SK-N-SH (cell line): ENCODE measurements around the gene PSME2. TPM values are rescaled to one million over a fixed set of nuclear protein-coding genes. Genes with fewer than 3 reads are reported as not detected.

ENCODE experiments used
- CTCF ChIA-PET: fragments of 300-600, 350-600 bp; formaldehyde crosslinking; extraction: SDS; loops from one replicate; lab custom pipeline; 2021; lab: Yijun Ruan, JAX
- POLR2A ChIA-PET: fragments of 350-600 bp; sonication (Branson Sonifier 250); formaldehyde crosslinking; extraction: SDS; loops from one replicate; lab custom pipeline; 2020; ENCODE audit warnings: antibody characterized with exemption, inconsistent platforms; lab: Yijun Ruan, JAX
- DNase-seq: peaks from one replicate; pipeline ENCODE4 v3.0.0; 2012
- H2AFZ ChIP-seq: fragments of 200-600 bp; sonication (generic); 2 replicates; pipeline ENCODE4 v1.8.1; 2016; ENCODE audit warnings: antibody characterized with exemption, mild to moderate bottlenecking, low read depth
- H3F3A ChIP-seq: fragments of 200-600 bp; sonication (generic); replicated peaks from 2 replicates; pipeline ENCODE3; 2016; ENCODE audit warnings: antibody characterized with exemption, mild to moderate bottlenecking; ENCODE audit not compliant: insufficient read depth
- H3K27ac ChIP-seq, 2 experiments: fragments of 200-500 bp in 1 of 2; fragments of 200-600 bp in 1 of 2; sonication (Bioruptor generic) in 1 of 2; sonication (generic), shearing (Covaris generic) in 1 of 2; 2 replicates each; pipeline versions ENCODE4 v1.5.1 to v1.6.1; 2014 to 2016; ENCODE audit warnings: low read depth in 2 of 2, inconsistent platforms in 1 of 2, low read length in 1 of 2, mild to moderate bottlenecking in 1 of 2, mixed read lengths in 1 of 2
- H3K27me3 ChIP-seq: fragments of 200-600 bp; sonication (generic), shearing (Covaris generic); 2 replicates; pipeline ENCODE4 v1.6.1; 2016; ENCODE audit warnings: mixed run types; ENCODE audit not compliant: insufficient read depth
- H3K36me3 ChIP-seq, 2 experiments: fragments of 200-500 bp in 1 of 2; fragments of 200-600 bp in 1 of 2; sonication (Bioruptor generic) in 1 of 2; sonication (generic) in 1 of 2; replicated peaks in 1 of 2; 2 replicates each; pipeline versions ENCODE3 to v1.5.1; 2014 to 2016; ENCODE audit warnings: low read length in 1 of 2, mild to moderate bottlenecking in 1 of 2; ENCODE audit not compliant: insufficient read depth in 2 of 2, control insufficient read depth in 1 of 2
- H3K4me1 ChIP-seq, 2 experiments: fragments of 200-500 bp in 1 of 2; fragments of 200-600 bp in 1 of 2; sonication (Bioruptor generic) in 1 of 2; sonication (generic), shearing (Covaris generic) in 1 of 2; 2 replicates each; pipeline versions ENCODE4 v1.5.1 to v1.6.1; 2014 to 2016; ENCODE audit warnings: low read depth in 1 of 2, low read length in 1 of 2, mixed run types in 1 of 2; ENCODE audit not compliant: insufficient read depth in 2 of 2, control insufficient read depth in 1 of 2
- H3K4me2 ChIP-seq: fragments of 200-600 bp; sonication (generic), shearing (Covaris generic); 2 replicates; pipeline ENCODE4 v1.6.1; 2017; ENCODE audit warnings: mixed run types
- H3K4me3 ChIP-seq, 2 experiments: fragments of 200-500 bp in 1 of 2; fragments of 200-600 bp in 1 of 2; sonication (Bioruptor generic) in 1 of 2; sonication (generic), shearing (Covaris generic) in 1 of 2; 2 replicates each; pipeline versions ENCODE4 v1.5.1 to v1.8.1; 2014 to 2016; ENCODE audit warnings: low read depth in 2 of 2, inconsistent platforms in 1 of 2, low read length in 1 of 2, mild to moderate bottlenecking in 1 of 2, mixed read lengths in 1 of 2, moderate library complexity in 1 of 2
- H3K79me2 ChIP-seq: fragments of 200-600 bp; sonication (generic); 2 replicates; pipeline ENCODE4 v1.8.1; 2017; ENCODE audit warnings: mild to moderate bottlenecking; ENCODE audit not compliant: insufficient read depth
- H3K9ac ChIP-seq: fragments of 200-600 bp; sonication (generic); 2 replicates; pipeline ENCODE4 v1.6.1; 2017; ENCODE audit warnings: mixed run types
- H3K9me2 ChIP-seq: fragments of 200-600 bp; sonication (generic); 2 replicates; pipeline ENCODE4 v1.6.1; 2017; ENCODE audit warnings: mixed run types
- H3K9me3 ChIP-seq: fragments of 200-600 bp; sonication (generic); 2 replicates; pipeline ENCODE4 v1.6.1; 2017; ENCODE audit warnings: mixed run types, mild to moderate bottlenecking, moderate library complexity
- H4K20me1 ChIP-seq: fragments of 200-600 bp; sonication (generic); 2 replicates; pipeline ENCODE4 v1.6.1; 2017; ENCODE audit warnings: mild to moderate bottlenecking, mixed run types; ENCODE audit not compliant: insufficient read depth
- CHD2 ChIP-seq: fragments of 150-350 bp; IDR thresholded peaks from 2 replicates; pipeline ENCODE4 v1.6.1; 2018; ENCODE audit warnings: low read length; ENCODE audit not compliant: partially characterized antibody
- EP300 ChIP-seq, 2 experiments: IDR thresholded peaks; 2 replicates each; pipeline versions ENCODE4 v1.4.0 to v1.6.1; 2012; ENCODE audit warnings: borderline replicate concordance in 1 of 2, low read depth in 1 of 2, low read length in 1 of 2
- GABPA ChIP-seq: IDR thresholded peaks from 2 replicates; pipeline ENCODE4 v1.4.0; 2012; ENCODE audit warnings: low read depth, mild to moderate bottlenecking
- GATA2 ChIP-seq: sonication (generic); formaldehyde crosslinking; IDR thresholded peaks from 2 replicates; pipeline ENCODE4 v1.5.0; 2020; ENCODE audit warnings: mild to moderate bottlenecking, missing genetic modification reagents
- JUND ChIP-seq: IDR thresholded peaks from 2 replicates; pipeline ENCODE4 v1.4.0; 2012
- MEF2A ChIP-seq: IDR thresholded peaks from 2 replicates; pipeline ENCODE4 v1.4.0; 2012; ENCODE audit warnings: low read depth, borderline replicate concordance
- MXI1 ChIP-seq: IDR thresholded peaks from 2 replicates; pipeline ENCODE4 v1.6.1; 2012; ENCODE audit warnings: mild to moderate bottlenecking, low read depth, low read length, improper control_type of control experiment
- NFIC ChIP-seq: IDR thresholded peaks from 2 replicates; pipeline ENCODE4 v1.4.0; 2012; ENCODE audit warnings: borderline replicate concordance
- NRF1 ChIP-seq: IDR thresholded peaks from 2 replicates; pipeline ENCODE4 v1.6.1; 2012; ENCODE audit warnings: low read depth, mild to moderate bottlenecking, low read length
- PBX3 ChIP-seq: IDR thresholded peaks from 2 replicates; pipeline ENCODE4; 2012
- RAD21 ChIP-seq: IDR thresholded peaks from 2 replicates; pipeline ENCODE4 v1.6.1; 2012; ENCODE audit warnings: mild to moderate bottlenecking, low read length
- RXRA ChIP-seq: IDR thresholded peaks from 2 replicates; pipeline ENCODE4 v1.4.0; 2012; ENCODE audit warnings: low read depth, mild to moderate bottlenecking, borderline replicate concordance
- SIN3A ChIP-seq: IDR thresholded peaks from 2 replicates; pipeline ENCODE4 v1.6.1; 2012; ENCODE audit warnings: low read depth, mild to moderate bottlenecking, low read length, moderate library complexity, borderline replicate concordance
- TAF1 ChIP-seq: IDR thresholded peaks from 2 replicates; pipeline ENCODE4 v1.6.1; 2012; ENCODE audit warnings: low read depth, mild to moderate bottlenecking, low read length, moderate library complexity, borderline replicate concordance
- ZBTB33 ChIP-seq: IDR thresholded peaks from 2 replicates; pipeline ENCODE4 v1.4.0; 2012; ENCODE audit warnings: low read depth, borderline replicate concordance
- WGBS: methylation state at CpG from one replicate; pipeline ENCODE4 v1.1.6; 2017; ENCODE audit warnings: low lambda C conversion rate; 5-methylcytosine and 5-hydroxymethylcytosine counted together
- polyA plus RNA-seq, 3 experiments: library from polyadenylated mRNA; depleted of rRNA; stranded (reverse); fragments of >200 nt; gene quantifications; 2 replicates each; pipeline ENCODE4 v1.2.3, GENCODE V29; 2012
- TF ChIP-seq, protein P1 (sequence below): fragments of 200-600 bp; sonication (generic); IDR thresholded peaks from 2 replicates; pipeline ENCODE4 v1.6.1; 2017; ENCODE audit warnings: antibody characterized with exemption, mild to moderate bottlenecking, moderate library complexity

PSME2 gene
- polyA plus RNA-seq, 1 of the 3 experiments (the other 2 are of a cell fraction) = 147 TPM

DNA sequence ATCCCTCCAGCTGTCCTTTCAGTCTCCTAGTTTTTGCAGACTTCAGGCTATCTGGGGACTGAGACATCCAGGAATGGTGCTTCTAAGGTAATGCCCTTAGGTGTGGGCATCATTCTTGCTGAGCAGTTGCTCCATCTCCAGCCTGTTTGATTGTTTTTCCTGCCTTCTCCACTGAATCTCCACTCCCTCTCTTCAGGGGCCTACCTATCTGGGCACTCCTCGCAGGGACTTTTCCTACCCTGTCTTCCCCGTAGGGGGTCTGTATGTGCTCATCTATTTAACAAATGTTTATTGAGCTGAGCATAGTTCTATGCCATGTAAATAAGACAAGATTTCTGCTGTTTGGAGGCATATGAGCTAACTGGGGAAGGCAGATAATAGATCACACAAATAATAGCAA, 13.4 kb downstream of the PSME2 start:
- CTCF ChIA-PET = interaction anchor here (0.7 to 2.6 kb wide), 4 partner anchors 16 to 790 kb away, joined by 3 to 13 read pairs (median 3); partner anchors contain the start of gene IRF9

More for the DNA sequence above, 13.4 kb downstream of the PSME2 start:
- TF ChIP-seq NRF1 = no peak
- no peak for TF ChIP-seq MXI1
- no peak for TF ChIP-seq RXRA
- no peak for TF ChIP-seq EP300 (IDR thresholded peaks at IDR 0.05; ENCODE audit: borderline replicate concordance in 1 of 2, low read depth in 1 of 2, low read length in 1 of 2)
- no peak for TF ChIP-seq JUND
- TF ChIP-seq CHD2 = no peak
- no peak for TF ChIP-seq NFIC
- no peak for TF ChIP-seq GATA2 (CRISPR knock-in tag)
- no peak for TF ChIP-seq TAF1
- TF ChIP-seq SIN3A = no peak
- TF ChIP-seq MEF2A = no peak
- no peak for TF ChIP-seq GABPA
- TF ChIP-seq ZBTB33 = no peak
- TF ChIP-seq PBX3 = no peak
- no peak for TF ChIP-seq RAD21
- TF ChIP-seq, protein P1, sequence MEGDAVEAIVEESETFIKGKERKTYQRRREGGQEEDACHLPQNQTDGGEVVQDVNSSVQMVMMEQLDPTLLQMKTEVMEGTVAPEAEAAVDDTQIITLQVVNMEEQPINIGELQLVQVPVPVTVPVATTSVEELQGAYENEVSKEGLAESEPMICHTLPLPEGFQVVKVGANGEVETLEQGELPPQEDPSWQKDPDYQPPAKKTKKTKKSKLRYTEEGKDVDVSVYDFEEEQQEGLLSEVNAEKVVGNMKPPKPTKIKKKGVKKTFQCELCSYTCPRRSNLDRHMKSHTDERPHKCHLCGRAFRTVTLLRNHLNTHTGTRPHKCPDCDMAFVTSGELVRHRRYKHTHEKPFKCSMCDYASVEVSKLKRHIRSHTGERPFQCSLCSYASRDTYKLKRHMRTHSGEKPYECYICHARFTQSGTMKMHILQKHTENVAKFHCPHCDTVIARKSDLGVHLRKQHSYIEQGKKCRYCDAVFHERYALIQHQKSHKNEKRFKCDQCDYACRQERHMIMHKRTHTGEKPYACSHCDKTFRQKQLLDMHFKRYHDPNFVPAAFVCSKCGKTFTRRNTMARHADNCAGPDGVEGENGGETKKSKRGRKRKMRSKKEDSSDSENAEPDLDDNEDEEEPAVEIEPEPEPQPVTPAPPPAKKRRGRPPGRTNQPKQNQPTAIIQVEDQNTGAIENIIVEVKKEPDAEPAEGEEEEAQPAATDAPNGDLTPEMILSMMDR = no peak
- no peak for DNase-seq
- Histone ChIP-seq H3K9me3 (no peaks in the 10 kb centered on the region), H3K4me2 (no peak overlapping the region), H4K20me1 (no peaks in the 10 kb centered on the region), H2AFZ (no peak overlapping the region), H3K27ac (no peak overlapping the region), H3K4me3 (no peak overlapping the region), H3K9me2 (no peaks in the 10 kb centered on the region), H3K9ac (no peak overlapping the region), H3F3A (peaks cover 7% of the 10 kb centered on the region), H3K4me1 (peaks cover 0 to 26% of the 10 kb centered on the region in 2 experiments; a peak in 1 of 4 replicates), H3K79me2 (peaks cover 4% of the 10 kb centered on the region; the same call in 1 of the 2 replicates), H3K27me3 (no peaks in the 10 kb centered on the region), H3K36me3 (peaks cover 4 to 7% of the 10 kb centered on the region in 2 experiments)
- 98% methylated on average over 2 of the region's 2 CpGs for WGBS
- POLR2A ChIA-PET = interaction anchor here (0.7 kb wide), 1 partner anchor 42 kb away, joined by 3 read pairs; no protein-coding TSS in a partner anchor
